ENCODE data around the gene COL6A1.

COL6A1 gene

DNA sequence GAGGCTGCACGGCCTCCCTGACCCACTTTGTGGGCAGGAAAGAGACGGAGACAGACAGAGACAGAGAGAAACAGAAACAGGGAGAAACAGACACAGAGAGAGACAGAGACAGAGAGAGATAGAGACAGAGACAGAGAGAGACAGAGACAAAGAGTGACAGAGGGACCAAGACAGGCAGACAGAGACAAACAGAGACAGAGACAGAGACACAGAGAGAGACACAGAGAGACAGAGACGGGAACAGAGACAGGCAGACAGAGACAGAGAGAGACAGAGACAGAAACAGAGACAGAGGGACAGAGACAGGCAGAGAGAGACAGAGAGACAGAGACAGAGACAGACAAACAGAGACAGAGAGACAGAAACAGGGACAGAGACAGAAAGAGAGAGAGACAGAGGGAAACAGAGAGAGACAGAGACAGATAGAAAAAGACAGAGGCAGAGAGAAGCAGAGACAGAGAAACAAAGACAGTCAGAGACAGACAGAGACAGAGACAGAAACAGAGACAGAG lies 3.1 kb downstream of the COL6A1 start:
- DNase-seq, result no peak

- no peak for DNase-seq
These were observed 4.1 kb downstream of the COL6A1 start for GRCh38 chr21:45985471-45986315.

DNA sequence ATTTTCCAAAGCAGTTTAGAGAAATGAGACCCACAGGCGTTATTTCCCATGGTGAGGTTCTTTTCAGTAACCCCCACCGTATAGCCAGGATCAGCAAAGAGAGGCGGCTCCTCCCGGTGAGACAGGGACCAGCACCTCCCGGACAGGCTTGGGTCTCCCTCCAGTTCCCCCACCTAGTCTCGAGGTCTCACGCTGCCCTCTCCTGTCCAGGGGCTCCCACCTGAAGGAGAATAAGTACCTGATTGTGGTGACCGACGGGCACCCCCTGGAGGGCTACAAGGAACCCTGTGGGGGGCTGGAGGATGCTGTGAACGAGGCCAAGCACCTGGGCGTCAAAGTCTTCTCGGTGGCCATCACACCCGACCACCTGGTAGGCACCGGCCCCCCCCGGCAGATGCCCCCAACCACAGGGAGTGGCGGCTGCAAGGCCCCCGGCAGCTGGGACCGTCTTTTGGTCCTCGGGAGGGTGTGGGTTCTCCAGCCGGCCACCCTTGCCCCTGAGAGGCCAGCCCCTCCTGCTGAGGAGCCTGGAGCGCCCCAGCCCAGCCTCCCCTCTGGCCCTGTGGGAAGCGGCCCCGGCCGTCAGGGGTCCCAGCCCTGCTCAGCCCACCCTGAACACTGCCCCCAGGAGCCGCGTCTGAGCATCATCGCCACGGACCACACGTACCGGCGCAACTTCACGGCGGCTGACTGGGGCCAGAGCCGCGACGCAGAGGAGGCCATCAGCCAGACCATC lies 4.9 kb downstream of the COL6A1 start:
- no peak for DNase-seq

DNA sequence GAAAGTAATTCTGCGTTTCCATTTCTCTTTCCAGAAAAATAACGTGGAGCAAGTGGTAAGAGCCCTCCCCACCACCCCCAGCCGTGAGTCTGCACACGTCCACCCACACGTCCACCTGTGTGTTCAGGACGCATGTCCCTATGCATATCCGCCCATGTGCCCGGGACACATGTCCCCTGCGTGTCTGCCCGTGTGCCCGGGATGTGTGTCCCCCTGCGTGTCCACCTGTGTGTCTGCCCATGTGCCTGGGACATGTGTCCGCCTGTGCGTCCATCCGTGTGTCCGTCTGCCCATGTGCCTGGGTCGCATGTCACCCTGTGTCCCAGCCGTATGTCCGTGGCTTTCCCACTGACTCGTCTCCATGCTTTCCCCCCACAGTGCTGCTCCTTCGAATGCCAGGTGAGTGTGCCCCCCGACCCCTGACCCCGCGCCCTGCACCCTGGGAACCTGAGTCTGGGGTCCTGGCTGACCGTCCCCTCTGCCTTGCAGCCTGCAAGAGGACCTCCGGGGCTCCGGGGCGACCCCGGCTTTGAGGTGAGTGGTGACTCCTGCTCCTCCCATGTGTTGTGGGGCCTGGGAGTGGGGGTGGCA lies 5.6 kb downstream of the COL6A1 start:
- no peak for DNase-seq

- DNase-seq, result no peak
These were observed 7.1 kb downstream of the COL6A1 start for GRCh38 chr21:45988366-45989347.

DNA sequence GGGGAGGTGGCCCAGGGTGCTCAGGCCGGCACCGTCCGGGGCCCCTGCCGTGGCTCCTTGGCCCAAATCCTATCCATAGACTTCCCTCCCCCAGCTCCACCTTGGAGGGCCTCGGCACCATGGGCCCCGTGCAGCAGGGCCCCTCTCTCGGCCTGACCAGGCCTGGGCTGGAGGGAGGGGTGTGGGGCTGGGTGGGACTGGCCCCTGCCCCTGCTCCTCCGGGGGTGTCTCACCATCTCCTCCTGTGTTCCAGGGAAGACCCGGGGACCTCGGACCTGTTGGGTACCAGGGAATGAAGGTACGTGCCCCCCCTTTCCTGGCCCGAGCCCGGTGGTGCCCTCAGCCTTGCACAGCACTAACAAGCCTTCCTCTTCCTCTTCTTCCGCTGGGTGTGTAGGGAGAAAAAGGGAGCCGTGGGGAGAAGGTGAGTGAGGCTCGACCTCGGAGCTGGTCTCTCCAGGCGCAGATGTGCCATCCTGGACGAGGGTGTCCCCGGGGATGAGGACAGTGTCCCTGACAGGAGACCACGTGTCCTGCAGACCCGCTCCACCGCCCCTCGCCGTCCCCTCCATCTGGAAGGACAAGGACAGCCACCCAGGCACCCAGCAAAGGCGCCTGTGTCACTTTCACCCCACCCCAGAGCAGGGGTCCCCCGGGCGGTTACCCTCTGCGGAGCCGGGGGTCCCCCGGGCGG lies 7.9 kb downstream of the COL6A1 start:
- no peak for DNase-seq

GRCh38 chr21:45990049-45990711 lies 8.6 kb downstream of the COL6A1 start:
- no peak for DNase-seq

DNA sequence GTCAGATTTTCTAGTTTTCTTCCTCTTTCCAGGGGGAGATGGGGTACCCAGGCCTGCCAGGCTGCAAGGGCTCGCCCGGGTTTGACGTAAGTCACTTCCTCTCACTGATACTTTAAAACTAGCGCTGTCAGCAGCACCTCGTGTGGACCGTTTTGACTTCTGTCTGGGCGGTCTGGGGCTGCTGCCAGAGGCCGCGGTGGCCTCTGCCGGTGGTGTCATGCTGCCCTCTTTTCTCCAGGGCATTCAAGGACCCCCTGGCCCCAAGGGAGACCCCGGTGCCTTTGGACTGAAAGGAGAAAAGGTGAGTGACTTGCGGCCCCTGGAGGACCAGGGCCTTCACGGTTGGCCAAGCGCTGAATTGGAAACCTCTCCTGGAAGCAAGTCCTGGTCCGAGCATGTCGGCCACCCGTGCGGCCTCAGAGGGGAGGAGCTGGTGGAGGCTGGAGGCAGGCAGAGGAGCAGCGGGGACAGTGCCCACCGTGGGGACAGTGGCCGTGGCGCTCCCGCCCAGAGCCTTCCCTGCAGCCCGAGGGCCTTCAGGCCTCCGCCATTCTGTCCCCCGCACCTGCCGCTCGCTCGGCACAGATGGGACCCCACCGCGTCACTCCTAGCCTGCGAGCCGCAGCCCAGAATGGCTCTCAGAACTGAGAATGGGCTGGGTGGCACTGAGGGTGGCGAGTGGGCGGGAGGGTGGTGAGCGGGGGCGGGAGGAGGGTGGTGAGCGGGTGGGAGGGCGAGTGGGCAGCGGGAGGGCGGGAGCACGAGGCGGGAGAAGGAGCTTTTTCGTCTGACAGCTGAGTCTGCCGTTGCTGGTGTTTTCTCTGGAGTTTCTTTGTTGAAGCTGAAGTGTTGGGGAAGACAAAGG lies 9.4 kb downstream of the COL6A1 start:
- no peak for DNase-seq

GRCh38 chr21:45991606-45992300 lies 10.2 kb downstream of the COL6A1 start:
- no peak for DNase-seq

DNA sequence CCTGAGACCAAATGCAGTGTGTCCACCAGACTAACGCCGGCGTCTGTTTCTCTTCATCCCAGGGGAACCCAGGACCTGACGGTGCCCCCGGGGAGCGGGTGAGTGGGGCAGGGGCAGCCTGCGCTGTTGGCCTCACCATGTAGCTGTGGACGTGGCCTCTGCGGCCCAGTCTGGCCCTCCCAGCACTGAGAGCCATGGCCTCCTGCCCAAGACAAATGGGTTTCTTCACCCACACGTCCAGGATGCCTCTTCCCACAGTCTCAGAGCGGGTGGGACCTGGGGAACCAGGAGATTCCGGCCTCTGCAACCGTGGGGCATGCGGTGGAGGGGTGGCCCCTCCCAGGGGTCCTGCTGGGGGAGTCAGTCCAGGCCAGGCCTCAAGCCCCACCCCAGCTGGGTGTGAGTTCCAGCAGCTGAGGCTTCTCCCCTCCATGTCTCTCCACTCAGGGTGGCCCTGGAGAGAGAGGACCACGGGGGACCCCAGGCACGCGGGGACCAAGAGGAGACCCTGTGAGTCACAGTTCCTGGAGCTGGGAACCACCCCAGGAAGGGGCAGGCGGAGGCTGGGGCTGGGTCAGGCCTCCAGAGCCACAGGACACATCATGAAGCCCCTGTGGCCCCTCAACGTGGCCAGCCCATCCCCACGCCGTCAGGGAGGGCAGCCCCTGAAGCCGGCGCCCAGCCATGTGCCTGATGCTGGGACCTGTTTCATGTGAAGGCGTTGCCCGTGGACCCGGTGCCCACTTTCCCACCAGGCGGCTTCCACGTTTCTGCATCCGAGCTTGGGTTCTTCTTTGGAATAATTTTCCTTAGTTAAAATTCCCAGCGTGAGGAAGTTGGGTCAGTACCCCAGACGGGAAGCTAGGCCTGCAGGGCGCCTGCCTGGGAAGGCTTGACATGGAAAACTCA lies 11.0 kb downstream of the COL6A1 start:
- DNase-seq, result no peak

GRCh38 chr21:45993210-45994085 lies 11.9 kb downstream of the COL6A1 start:
- no peak for DNase-seq

DNA sequence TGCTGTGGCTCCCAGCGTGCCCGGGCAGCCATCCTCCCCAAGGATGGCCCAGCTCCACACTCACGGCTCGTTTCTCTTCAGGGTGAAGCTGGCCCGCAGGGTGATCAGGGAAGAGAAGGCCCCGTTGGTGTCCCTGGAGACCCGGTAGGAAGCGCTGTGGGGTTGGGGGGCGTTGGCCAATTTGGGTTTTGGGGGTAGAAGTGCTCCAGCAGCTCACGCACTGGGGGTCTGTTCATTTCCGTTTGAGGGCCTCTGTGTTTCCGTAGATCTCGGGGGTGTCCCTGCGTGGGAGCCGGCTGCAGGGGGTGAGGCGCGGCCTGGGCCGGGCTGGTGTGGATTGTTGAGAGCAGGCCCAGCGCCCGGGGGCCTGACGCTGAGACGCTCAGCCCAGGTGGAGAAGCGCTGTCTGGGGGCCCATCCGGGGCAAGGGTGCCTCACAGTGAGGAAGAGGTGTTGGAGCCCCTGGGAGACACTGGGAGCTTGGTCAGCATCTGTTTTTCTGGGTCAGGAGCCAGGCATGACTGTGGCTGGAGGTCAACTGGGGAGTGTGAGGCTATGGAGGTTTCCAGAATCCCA lies 12.6 kb downstream of the COL6A1 start:
- DNase-seq, result no peak

DNA sequence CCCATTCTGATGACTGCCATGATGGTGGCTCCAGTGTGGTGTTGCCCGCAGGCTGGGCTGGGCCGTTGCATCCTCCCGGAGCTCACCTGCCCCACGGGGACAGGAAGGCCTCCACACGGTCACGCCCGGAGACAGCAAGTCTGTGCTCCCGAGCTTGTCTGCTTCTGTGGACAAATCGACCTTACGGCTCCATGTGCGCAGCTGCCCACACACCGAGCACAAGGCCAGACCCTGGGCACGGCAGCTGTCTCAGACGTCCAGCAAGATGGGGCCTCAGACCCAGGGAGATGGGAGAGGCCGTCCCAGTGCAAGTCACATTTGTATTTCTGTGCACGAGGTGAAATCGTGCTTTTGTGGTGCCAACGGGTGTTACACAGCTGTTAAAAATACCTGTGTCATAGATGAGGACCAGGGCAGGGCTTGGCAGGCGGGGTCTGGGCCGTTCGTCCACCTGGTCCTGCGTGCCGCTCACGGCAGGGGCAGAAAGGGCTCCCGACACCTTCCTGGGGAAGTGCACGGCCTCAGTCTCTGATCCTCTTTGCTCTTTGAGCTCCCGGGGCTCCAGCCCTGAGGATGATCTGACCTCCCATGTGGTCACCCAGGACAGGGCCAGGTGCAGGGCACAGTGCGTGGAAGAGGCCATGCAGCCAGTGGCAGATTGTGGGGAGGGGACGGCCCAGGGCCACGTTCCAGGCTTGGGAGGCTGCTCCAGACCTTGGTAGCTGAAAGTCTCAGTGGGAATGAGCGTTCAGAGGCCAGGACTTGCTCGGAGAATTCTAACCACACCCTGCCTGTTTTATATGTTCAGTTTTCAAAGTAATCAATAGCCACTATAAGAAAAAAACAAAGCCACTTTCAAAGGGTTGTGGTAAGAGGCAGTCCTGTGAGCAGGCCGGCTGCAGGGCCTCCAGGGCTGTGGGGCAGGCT lies 13.5 kb downstream of the COL6A1 start:
- DNase-seq, result no peak

DNA sequence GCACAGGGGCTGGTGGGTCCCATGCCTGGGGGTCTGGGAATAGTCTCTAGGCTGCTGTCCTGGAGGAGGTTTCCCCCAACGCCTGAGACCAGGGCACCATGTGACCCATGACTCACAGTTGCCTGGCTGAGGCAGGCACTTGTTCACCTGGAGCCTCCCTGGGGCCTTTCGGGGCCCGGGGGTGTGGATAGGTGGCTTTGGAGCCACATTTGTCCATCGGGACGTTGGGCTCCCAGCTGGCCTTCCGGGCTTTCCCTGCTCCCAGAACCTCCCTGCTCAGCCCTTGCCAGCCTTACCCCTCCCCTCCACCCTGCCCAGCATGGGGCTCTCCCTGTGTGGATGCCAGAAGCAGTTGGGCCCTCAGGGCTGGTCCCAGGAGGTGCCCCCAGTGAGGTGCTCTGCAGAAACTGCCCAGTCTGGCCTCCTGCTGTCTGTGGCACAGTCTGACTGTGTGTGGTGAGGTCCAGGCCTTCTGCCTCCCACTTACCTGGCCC lies 14.2 kb downstream of the COL6A1 start:
- DNase-seq, result no peak

DNA sequence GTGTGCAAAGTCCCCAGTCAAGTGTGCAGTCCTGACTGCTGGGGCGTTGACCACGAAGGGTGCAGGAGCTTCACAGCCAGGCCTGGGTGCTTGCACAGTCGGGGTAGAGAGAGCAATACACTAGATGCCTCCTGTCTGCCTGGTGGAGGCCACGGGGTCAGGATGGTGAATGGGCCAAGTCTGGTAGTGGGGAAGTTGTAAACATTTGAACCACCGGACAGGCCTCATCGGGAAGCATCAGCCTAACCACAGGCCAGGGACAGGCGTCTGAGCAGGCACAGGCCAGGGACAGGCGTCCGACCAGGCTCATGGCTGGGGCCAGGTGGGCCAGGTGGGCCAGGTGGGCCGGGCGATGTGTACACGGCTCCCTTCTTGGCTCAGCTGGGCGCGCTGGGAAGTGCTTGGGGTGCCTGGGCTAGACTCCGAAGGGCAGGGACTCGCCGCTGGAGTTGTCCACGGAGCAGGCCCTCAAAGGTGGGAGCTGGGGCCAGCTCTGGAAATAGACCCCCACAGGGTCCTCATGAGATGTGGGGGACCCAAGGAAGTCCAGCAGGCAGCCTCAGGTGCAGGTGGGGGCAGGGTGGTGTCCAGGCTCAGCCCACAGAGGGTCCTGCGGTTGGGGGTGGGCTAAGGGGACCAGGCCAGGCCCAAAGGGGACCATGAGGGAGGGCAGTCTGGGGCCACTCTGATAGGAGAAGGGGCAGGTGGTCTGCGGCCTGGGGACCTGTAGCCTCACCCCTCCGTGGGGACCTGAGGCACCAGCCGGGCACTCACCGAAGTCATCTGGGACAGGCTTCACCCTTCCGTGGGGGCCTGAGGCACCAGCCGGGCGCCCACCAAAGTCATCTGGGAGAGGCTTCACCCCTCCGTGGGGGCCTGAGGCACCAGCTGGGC lies 15.0 kb downstream of the COL6A1 start:
- DNase-seq, result no peak

Data from NCI-H2107 (cell line).